GM23248 (cell line): ENCODE data around the gene ADGRD1.

Source experiments
- EZH2 ChIP-seq: fragments of 200-600 bp; sonication (generic); IDR thresholded peaks from 2 replicates; pipeline ENCODE4 v1.6.1; 2018; ENCODE audit warnings: antibody characterized with exemption, mild to moderate bottlenecking; ENCODE audit not compliant: insufficient read depth, poor library complexity, severe bottlenecking
- EZH2phosphoT487 ChIP-seq: fragments of 200-600 bp; sonication (generic); IDR thresholded peaks from 2 replicates; pipeline ENCODE4 v1.6.1; 2018; ENCODE audit warnings: antibody characterized with exemption, moderate library complexity, mild to moderate bottlenecking, low read depth; ENCODE audit not compliant: insufficient read depth

GRCh38 chr12:131002216-131002631, 48.5 kb downstream of the ADGRD1 start:
- TF ChIP-seq EZH2, result no peak
- no peak for TF ChIP-seq EZH2phosphoT487
